Nephron progenitor cell (in vitro differentiated cells): ENCODE measurements around the gene FURIN.

ENCODE experiments used
- DNase-seq: peaks from one replicate; pipeline ENCODE4 v3.0.0; 2021
- H3K27ac Mint-ChIP-seq: 2 replicates; pipeline ENCODE4 v1.8.0; 2021; ENCODE audit warnings: mild to moderate bottlenecking, moderate library complexity, mixed read lengths
- H3K27me3 Mint-ChIP-seq: 2 replicates; pipeline ENCODE4 v1.8.0; 2021; ENCODE audit warnings: mild to moderate bottlenecking, low read depth, mixed read lengths; ENCODE audit not compliant: poor library complexity
- H3K36me3 Mint-ChIP-seq: 2 replicates; pipeline ENCODE4 v1.8.0; 2021; ENCODE audit warnings: low read depth, mixed read lengths
- H3K4me1 Mint-ChIP-seq: 2 replicates; pipeline ENCODE4 v1.8.0; 2021; ENCODE audit warnings: mixed read lengths
- H3K4me3 Mint-ChIP-seq: 2 replicates; pipeline ENCODE4 v1.8.0; 2021; ENCODE audit warnings: mild to moderate bottlenecking, moderate library complexity, mixed read lengths
- H3K9me3 Mint-ChIP-seq: 2 replicates; pipeline ENCODE4 v1.8.0; 2021; ENCODE audit warnings: mild to moderate bottlenecking, moderate library complexity, mixed read lengths
- CTCF ChIP-seq: fragments of 200-600 bp; sonication (generic); IDR thresholded peaks from 2 replicates; pipeline ENCODE4 v1.5.0; 2021; ENCODE audit warnings: antibody characterized with exemption

The FURIN gene

GRCh38 chr15:90912770-90913075 is 44.3 kb downstream of the FURIN start:
- TF ChIP-seq CTCF = no peak
- no peaks in the 10 kb centered on the region for H3K27me3 Mint-ChIP-seq
- H3K4me1 Mint-ChIP-seq = peaks cover 16% of the 10 kb centered on the region
- H3K9me3 Mint-ChIP-seq = no peaks in the 10 kb centered on the region
- peaks cover 28% of the 10 kb centered on the region for H3K36me3 Mint-ChIP-seq
- no peak for DNase-seq
- H3K27ac Mint-ChIP-seq = no peak overlapping the region
- H3K4me3 Mint-ChIP-seq = no peak overlapping the region

- Mint-ChIP-seq H3K27ac (no peak overlapping the region), H3K36me3 (peaks cover 33% of the 10 kb centered on the region), H3K27me3 (no peaks in the 10 kb centered on the region), H3K9me3 (no peaks in the 10 kb centered on the region), H3K4me3 (no peak overlapping the region), H3K4me1 (peaks cover 16% of the 10 kb centered on the region)
- no peak for TF ChIP-seq CTCF
- DNase-seq = no peak
These were observed 45.1 kb downstream of the FURIN start for GRCh38 chr15:90913398-90913944.

- no peaks in the 10 kb centered on the region for H3K9me3 Mint-ChIP-seq
- TF ChIP-seq CTCF = no peak
- H3K27me3 Mint-ChIP-seq = no peaks in the 10 kb centered on the region
- H3K4me3 Mint-ChIP-seq = no peak overlapping the region
- no peak overlapping the region for H3K27ac Mint-ChIP-seq
- no peak for DNase-seq
- peaks cover 16% of the 10 kb centered on the region for H3K4me1 Mint-ChIP-seq
- peaks cover 33% of the 10 kb centered on the region for H3K36me3 Mint-ChIP-seq
These were observed 46.1 kb downstream of the FURIN start for GRCh38 chr15:90914305-90915080.

GRCh38 chr15:90915216-90915807 is 46.9 kb downstream of the FURIN start:
- no peaks in the 10 kb centered on the region for H3K9me3 Mint-ChIP-seq
- DNase-seq = no peak
- H3K36me3 Mint-ChIP-seq = peaks cover 39% of the 10 kb centered on the region
- H3K27me3 Mint-ChIP-seq = peaks cover 4% of the 10 kb centered on the region
- H3K4me3 Mint-ChIP-seq = no peak overlapping the region
- no peak for TF ChIP-seq CTCF
- peaks cover 16% of the 10 kb centered on the region for H3K4me1 Mint-ChIP-seq
- H3K27ac Mint-ChIP-seq = peak overlapping the region; percentile 71

GRCh38 chr15:90915808-90916440 is 47.5 kb downstream of the FURIN start:
- no peak for DNase-seq
- H3K27ac Mint-ChIP-seq = peak overlapping the region; percentile 71
- TF ChIP-seq CTCF = no peak
- peaks cover 4% of the 10 kb centered on the region for H3K27me3 Mint-ChIP-seq
- no peaks in the 10 kb centered on the region for H3K9me3 Mint-ChIP-seq
- H3K4me1 Mint-ChIP-seq = peaks cover 16% of the 10 kb centered on the region
- no peak overlapping the region for H3K4me3 Mint-ChIP-seq
- peaks cover 40% of the 10 kb centered on the region for H3K36me3 Mint-ChIP-seq
